Fibroblast of villous mesenchyme (primary cell): ENCODE results near the gene PIGO. TPM values are rescaled to one million over a fixed set of nuclear protein-coding genes. Genes with fewer than 3 reads are reported as not detected.

ENCODE experiments used
- DNase-seq: peaks from one replicate; pipeline ENCODE4 v3.0.0-alpha.2; 2010; ENCODE audit warnings: low read depth
- H3K4me3 ChIP-seq: 2 replicates; pipeline ENCODE4 v1.5.1; 2011; ENCODE audit warnings: low read depth, mild to moderate bottlenecking, low read length
- total RNA-seq: library from RNA; depleted of rRNA; stranded (reverse); fragments of >200 nt; gene quantifications from 2 replicates; pipeline ENCODE4 v1.2.3, GENCODE V29; 2012
- TF ChIP-seq, protein P1 (sequence below): IDR thresholded peaks from 2 replicates; pipeline ENCODE4 v1.5.1; 2012; ENCODE audit warnings: low read depth, mild to moderate bottlenecking, low read length; ENCODE audit not compliant: insufficient read depth

The PIGO gene
- total RNA-seq, 1 donor = 14.7 TPM

DNA sequence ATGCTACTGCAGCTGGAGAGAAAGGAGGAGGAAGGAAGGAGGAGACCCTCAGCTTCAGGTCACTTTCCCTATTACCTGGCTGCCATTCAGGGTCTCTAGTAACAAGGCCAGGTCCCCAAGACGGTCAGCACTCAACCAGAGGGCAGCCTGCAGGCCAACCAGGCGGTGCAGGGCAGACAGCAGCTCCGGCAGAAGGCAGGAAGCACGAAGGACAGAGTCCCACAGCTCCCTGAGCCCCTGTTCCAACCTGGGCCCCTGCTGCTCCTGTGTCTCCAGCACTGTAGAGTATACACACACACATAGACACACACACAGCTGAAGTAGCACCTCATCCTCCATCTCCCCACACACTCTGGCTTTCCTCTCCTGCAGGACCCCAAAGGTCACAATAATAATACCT lies 18.3 kb downstream of the PIGO start:
- H3K4me3 ChIP-seq = no peak overlapping the region
- no peak for DNase-seq
- TF ChIP-seq, protein P1, sequence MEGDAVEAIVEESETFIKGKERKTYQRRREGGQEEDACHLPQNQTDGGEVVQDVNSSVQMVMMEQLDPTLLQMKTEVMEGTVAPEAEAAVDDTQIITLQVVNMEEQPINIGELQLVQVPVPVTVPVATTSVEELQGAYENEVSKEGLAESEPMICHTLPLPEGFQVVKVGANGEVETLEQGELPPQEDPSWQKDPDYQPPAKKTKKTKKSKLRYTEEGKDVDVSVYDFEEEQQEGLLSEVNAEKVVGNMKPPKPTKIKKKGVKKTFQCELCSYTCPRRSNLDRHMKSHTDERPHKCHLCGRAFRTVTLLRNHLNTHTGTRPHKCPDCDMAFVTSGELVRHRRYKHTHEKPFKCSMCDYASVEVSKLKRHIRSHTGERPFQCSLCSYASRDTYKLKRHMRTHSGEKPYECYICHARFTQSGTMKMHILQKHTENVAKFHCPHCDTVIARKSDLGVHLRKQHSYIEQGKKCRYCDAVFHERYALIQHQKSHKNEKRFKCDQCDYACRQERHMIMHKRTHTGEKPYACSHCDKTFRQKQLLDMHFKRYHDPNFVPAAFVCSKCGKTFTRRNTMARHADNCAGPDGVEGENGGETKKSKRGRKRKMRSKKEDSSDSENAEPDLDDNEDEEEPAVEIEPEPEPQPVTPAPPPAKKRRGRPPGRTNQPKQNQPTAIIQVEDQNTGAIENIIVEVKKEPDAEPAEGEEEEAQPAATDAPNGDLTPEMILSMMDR = no peak

DNA sequence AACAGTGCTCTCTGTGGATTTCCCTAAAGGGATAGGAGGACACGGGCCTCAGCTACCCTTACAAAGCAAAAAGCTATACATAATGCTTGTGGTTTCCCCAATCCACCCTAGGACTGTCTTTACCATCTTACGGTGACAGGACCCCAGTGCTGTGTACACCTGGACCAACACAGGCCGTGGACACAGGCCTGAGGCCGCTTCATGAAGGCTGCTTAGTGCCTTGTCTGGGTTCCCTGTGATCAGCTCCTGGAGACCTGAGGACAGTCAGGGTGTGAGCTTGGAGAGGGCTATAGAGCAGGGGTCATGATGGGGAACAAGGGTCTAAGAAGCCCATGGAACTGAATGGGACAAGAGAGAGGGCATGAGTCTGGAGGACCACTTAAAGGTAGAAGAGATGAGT lies 19.5 kb downstream of the PIGO start:
- DNase-seq = no peak
- TF ChIP-seq, protein P1 = no peak
- H3K4me3 ChIP-seq = no peak overlapping the region

DNA sequence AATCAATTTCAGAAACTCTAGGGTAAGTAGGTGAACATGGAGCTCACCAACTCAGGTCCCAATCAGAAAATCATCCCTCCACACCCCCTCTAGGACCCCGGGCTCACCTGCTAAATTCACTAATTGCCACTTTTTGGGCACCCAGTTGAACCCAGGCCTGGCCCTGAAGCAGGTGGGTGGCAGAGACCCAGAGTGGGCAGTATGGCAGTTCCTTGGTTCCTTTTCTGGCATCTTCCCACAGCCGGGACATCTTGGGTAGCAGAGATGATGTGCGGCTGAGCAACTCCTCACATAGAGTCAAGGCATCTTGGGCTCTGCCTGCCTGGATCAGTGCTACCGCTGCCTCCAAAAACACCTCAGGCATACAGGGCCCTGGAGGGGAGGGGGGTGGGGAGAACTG lies 21.0 kb downstream of the PIGO start:
- no peak for DNase-seq
- no peak overlapping the region for H3K4me3 ChIP-seq
- TF ChIP-seq, protein P1 = no peak

DNA sequence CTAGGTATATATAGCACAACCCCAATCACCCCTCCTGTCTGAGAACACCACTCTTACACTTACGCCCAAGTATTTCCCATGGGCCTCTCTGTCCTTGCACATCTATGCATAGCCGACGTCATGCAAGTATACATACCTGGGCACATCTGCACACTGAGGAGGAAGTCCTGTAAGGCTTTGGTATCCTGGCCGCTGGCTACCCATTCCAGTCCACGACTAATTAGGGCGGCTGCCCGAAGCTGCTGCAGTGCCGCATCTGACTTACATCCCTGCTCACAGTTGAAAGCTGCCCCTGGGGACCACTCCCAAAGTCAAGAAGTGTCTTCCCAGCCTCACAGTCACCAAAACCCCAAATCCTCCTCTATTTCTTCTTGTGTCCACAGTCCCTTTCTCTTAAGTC lies 21.6 kb downstream of the PIGO start:
- H3K4me3 ChIP-seq = no peak overlapping the region
- DNase-seq = no peak
- TF ChIP-seq, protein P1 = no peak

DNA sequence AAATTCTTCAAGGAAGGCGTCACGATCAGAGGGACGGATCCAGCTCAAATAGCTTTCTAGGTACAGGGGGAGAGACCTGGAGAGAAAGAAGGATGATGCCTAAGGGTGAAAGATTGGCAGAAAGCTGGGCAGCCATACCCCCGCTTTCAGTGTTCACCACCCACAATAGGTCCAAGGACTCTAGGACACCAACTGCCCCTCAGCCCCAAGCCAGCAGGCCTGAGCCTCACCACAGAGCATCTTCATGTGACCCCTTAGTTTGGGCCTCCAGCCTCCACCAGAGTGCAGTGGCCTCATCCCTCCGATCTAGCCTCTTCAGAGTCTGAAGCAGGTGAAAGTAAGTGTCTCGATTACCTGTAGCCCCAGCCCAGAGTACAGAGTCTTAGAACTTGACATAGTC lies 22.2 kb downstream of the PIGO start:
- no peak overlapping the region for H3K4me3 ChIP-seq
- TF ChIP-seq, protein P1 = no peak
- no peak for DNase-seq

DNA sequence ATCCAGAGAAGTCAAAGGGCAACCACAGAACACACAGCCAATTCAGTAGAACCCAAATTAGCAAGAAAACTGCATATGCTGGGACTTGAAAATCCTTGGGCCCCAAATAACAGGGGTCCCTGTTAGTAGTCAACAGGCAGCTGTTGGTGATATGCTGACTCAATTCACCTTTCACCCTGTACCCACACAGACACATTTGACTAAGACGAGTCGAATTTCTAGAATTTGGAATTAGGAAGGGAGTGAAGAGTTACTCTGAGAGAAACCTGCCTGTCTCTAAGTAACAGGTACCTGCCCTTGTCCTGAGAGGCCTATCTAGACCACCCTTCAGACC lies 23.1 kb downstream of the PIGO start:
- no peak for DNase-seq
- peak overlapping the region; percentile 42 for H3K4me3 ChIP-seq
- TF ChIP-seq, protein P1 = no peak

DNA sequence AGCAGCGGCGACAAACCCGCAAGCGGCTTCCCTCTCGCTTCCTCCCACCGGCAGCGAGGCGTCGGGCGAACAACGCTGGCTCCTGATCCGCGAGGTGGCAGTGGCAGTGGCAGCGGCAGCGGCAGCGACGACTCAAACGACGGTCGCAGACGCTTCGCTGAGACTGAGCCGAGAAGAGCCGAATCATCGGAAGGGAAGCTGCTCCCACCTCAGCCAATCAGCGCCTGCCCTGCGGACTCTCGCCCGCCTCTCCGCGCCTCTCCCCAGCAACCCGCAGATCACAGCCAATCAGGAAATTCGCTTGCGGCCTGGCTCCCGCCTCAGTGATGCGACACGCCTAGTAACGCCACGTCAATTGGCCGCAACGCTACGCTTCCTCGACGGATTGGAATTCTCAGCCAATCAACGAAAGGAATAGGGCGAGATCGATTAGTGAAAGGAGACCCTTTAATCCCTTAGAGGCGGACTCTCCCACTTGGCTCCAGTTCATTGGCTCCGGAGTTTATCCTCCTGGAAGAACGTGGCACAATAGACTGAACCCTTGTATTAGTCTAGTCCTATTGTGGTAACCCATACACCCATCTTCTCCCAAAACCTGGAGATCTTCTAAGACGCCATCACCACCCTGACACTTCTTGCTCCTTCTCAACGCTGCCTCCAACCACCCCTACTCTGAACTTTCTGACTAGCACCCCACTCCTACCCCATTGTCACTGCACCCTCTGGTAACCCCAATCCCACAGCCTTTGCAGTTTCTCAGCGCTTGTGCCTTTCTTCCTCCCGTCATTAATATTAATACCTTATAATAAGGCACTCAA lies 23.7 kb downstream of the PIGO start, which contains the start of gene VCP:
TSS of gene VCP (minus strand) at position 165 of the 818 bp plus-strand sequence. CDS start 272 bp downstream, outside the sequence.
- TF ChIP-seq, protein P1 = no peak
- peak within 1 kb of the TSS; percentile 74 for H3K4me3 ChIP-seq
- peak; percentile 100 for DNase-seq
